ENCODE data around the gene PDE11A. TPM values are rescaled to one million over a fixed set of nuclear protein-coding genes. Genes with fewer than 3 reads are reported as not detected.
"Not testable (repeated sequence)": the region's sequence is repeated elsewhere in the genome, so short reads cannot be mapped to it uniquely, and the experiment has no call there.

Gene PDE11A
- total RNA-seq, 3 donors from 2014 or later: 0.96 to 2.3 (median 2.2) TPM

- H3K4me1 ChIP-seq: no peaks in the 10 kb centered on the region
- DNase-seq (ENCODE audit: low spot score in 2 of 2): no peak
- no peak overlapping the region for H3K27ac ChIP-seq
- no peaks in the 10 kb centered on the region for H3K36me3 ChIP-seq
- H3K4me3 ChIP-seq: no peak overlapping the region
- no peaks in the 10 kb centered on the region for H3K9me3 ChIP-seq
- H3K27me3 ChIP-seq: no peaks in the 10 kb centered on the region
- TF ChIP-seq, protein P1, sequence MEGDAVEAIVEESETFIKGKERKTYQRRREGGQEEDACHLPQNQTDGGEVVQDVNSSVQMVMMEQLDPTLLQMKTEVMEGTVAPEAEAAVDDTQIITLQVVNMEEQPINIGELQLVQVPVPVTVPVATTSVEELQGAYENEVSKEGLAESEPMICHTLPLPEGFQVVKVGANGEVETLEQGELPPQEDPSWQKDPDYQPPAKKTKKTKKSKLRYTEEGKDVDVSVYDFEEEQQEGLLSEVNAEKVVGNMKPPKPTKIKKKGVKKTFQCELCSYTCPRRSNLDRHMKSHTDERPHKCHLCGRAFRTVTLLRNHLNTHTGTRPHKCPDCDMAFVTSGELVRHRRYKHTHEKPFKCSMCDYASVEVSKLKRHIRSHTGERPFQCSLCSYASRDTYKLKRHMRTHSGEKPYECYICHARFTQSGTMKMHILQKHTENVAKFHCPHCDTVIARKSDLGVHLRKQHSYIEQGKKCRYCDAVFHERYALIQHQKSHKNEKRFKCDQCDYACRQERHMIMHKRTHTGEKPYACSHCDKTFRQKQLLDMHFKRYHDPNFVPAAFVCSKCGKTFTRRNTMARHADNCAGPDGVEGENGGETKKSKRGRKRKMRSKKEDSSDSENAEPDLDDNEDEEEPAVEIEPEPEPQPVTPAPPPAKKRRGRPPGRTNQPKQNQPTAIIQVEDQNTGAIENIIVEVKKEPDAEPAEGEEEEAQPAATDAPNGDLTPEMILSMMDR (IDR thresholded peaks at IDR 0.05): no peak
- no peak for TF ChIP-seq POLR2A (IDR thresholded peaks at IDR 0.05)
- no peak for TF ChIP-seq POLR2AphosphoS5 (IDR thresholded peaks at IDR 0.05)
- intact Hi-C loops (cut with DNase I; ENCODE audit: low total_unique reads): no loop called here
Measured at GRCh38 chr2:178056345-178056744, 16.2 kb downstream of the PDE11A start.

- H3K27me3 ChIP-seq; H3K9me3 ChIP-seq; H3K4me3 ChIP-seq; DNase-seq (ENCODE audit: low spot score in 2 of 2); H3K36me3 ChIP-seq; H3K4me1 ChIP-seq; intact Hi-C loops (cut with DNase I; ENCODE audit: low total_unique reads); H3K27ac ChIP-seq: not testable (repeated sequence)
Measured at GRCh38 chr2:178051257-178051656, 21.3 kb downstream of the PDE11A start.

DNA sequence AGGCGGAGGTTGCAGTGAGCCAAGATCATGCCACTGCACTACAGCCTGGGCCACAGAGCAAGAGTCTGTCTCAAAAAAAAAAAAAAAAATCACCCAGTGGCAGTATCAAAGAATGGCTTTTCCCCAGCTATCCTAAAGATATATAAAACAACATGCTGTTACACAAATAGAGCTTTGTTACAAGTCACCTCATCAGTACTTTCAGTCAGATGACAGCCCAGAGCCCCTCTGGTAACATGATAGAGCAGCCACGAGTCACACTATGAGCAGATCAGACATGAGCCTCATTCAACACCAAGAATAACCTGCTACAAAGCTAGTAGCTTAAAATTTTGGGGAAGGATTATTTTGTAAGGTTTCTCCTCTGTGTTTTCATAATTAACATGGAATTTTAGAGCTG, 25.2 kb downstream of the PDE11A start:
- no peaks in the 10 kb centered on the region for H3K4me1 ChIP-seq
- no peaks in the 10 kb centered on the region for H3K36me3 ChIP-seq
- no peak for DNase-seq (ENCODE audit: low spot score in 2 of 2)
- no peaks in the 10 kb centered on the region for H3K27me3 ChIP-seq
- no peaks in the 10 kb centered on the region for H3K9me3 ChIP-seq
- H3K4me3 ChIP-seq: no peak overlapping the region
- intact Hi-C loops (cut with DNase I; ENCODE audit: low total_unique reads): loop anchor here (10.0 kb wide), 1 partner anchor 673 kb away; no protein-coding TSS in a partner anchor
- TF ChIP-seq, protein P1 (IDR thresholded peaks at IDR 0.05): no peak
- no peak for TF ChIP-seq POLR2A (IDR thresholded peaks at IDR 0.05)
- no peak for TF ChIP-seq POLR2AphosphoS5 (IDR thresholded peaks at IDR 0.05)
- H3K27ac ChIP-seq: no peak overlapping the region

DNA sequence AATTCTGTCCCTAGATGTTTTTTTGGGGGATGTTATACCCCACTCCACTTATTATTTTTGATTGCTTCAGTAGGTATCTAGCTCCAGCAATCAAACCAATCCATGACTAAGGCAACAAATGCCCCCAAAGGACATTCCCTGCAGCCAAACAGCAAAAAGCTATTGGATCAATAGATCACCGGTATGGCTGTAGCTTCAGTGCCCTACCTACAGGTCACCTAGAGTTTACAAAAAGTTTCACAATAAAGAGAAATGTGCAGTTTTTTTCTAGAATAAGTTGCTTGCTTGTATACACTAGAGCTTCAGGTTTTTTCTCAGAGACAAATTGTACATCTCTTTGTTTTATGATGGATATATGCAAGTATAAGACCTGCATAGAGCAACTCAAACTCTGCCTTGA, 27.7 kb downstream of the PDE11A start:
- intact Hi-C loops (cut with DNase I; ENCODE audit: low total_unique reads): loop anchor here (10.0 kb wide), 1 partner anchor 670 kb away; no protein-coding TSS in a partner anchor
- H3K36me3 ChIP-seq: no peaks in the 10 kb centered on the region
- no peak overlapping the region for H3K27ac ChIP-seq
- TF ChIP-seq POLR2AphosphoS5 (IDR thresholded peaks at IDR 0.05) (no peak), POLR2A (IDR thresholded peaks at IDR 0.05) (no peak)
- TF ChIP-seq, protein P1 (IDR thresholded peaks at IDR 0.05): no peak
- H3K4me1 ChIP-seq: no peaks in the 10 kb centered on the region
- H3K27me3 ChIP-seq: no peaks in the 10 kb centered on the region
- H3K9me3 ChIP-seq: no peaks in the 10 kb centered on the region
- no peak overlapping the region for H3K4me3 ChIP-seq
- DNase-seq (ENCODE audit: low spot score in 2 of 2): no peak

DNA sequence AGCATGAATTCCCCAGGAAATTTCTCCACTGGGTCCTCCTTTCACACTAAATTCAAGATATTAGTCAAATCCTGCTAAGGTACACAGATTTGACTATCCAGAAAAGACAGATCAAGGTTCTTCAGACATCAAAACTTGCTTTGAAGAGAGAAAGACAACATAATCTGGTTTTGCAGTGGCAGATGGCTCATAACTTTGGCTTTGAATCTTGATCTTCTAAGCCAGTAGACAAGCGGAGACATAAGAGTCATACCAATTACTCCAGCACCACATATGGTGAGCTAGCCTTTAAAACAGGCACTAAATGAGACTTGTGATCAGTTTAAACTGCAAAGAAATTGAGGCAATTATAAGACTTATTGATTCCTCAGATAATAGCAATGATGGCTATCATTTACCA, 29.3 kb downstream of the PDE11A start:
- Histone ChIP-seq H3K36me3 (no peaks in the 10 kb centered on the region), H3K27ac (no peak overlapping the region), H3K4me1 (no peaks in the 10 kb centered on the region), H3K4me3 (no peak overlapping the region), H3K9me3 (no peaks in the 10 kb centered on the region), H3K27me3 (no peaks in the 10 kb centered on the region)
- DNase-seq (ENCODE audit: low spot score in 2 of 2): no peak
- intact Hi-C loops (cut with DNase I; ENCODE audit: low total_unique reads): loop anchor here (10.0 kb wide), 1 partner anchor 668 kb away; no protein-coding TSS in a partner anchor
- no peak for TF ChIP-seq POLR2AphosphoS5 (IDR thresholded peaks at IDR 0.05)
- TF ChIP-seq POLR2A (IDR thresholded peaks at IDR 0.05): no peak
- TF ChIP-seq, protein P1 (IDR thresholded peaks at IDR 0.05): no peak

DNA sequence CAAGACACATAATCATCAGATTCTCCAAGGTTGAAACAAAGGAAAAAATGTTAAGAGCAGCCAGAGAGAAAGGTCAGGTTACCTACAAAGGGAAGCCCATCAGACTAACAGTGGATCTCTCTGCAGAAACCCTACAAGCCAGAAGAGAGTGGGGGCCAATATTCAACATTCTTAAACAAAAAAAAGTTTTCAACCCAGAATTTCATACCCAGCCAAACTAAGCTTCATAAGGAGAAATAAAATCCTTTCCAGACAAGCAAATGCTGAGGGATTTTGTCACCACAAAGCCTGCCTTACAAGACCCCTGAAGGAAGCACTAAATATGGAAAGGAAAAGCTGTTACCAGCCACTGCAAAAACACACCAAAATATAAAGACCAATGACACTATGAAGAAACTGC, 39.0 kb downstream of the PDE11A start:
- DNase-seq (ENCODE audit: low spot score in 2 of 2); H3K9me3 ChIP-seq; intact Hi-C loops (cut with DNase I; ENCODE audit: low total_unique reads); H3K27ac ChIP-seq; H3K27me3 ChIP-seq; H3K4me1 ChIP-seq; H3K4me3 ChIP-seq; H3K36me3 ChIP-seq: not testable (repeated sequence)
